Measurements from ENCODE around the gene KRT7.

Gene KRT7

GRCh38 chr12:52212701-52213563 is 20.1 kb upstream of the KRT7 start:
- no peaks in the 10 kb centered on the region for H3K9me3 Mint-ChIP-seq
- peaks cover 14% of the 10 kb centered on the region for H3K4me1 Mint-ChIP-seq
- no peak overlapping the region for H3K27ac Mint-ChIP-seq
- no peaks in the 10 kb centered on the region for H3K36me3 Mint-ChIP-seq (ENCODE audit: low read depth)
- no peak overlapping the region for H3K4me3 Mint-ChIP-seq
- TF ChIP-seq CTCF (IDR thresholded peaks at IDR 0.05; ENCODE audit: unreplicated experiment in 3 of 3) = no peak
- H3K27me3 Mint-ChIP-seq (ENCODE audit: low read depth) = peaks cover 52% of the 10 kb centered on the region

GRCh38 chr12:52213564-52214420 is 19.3 kb upstream of the KRT7 start:
- peaks cover 48% of the 10 kb centered on the region for H3K27me3 Mint-ChIP-seq (ENCODE audit: low read depth)
- H3K9me3 Mint-ChIP-seq = no peaks in the 10 kb centered on the region
- H3K4me3 Mint-ChIP-seq = no peak overlapping the region
- H3K36me3 Mint-ChIP-seq (ENCODE audit: low read depth) = no peaks in the 10 kb centered on the region
- H3K27ac Mint-ChIP-seq = peak overlapping the region in 1 of 3 experiments; percentile 40
- peak; percentile 84 to 96 (median 95) for TF ChIP-seq CTCF (IDR thresholded peaks at IDR 0.05; ENCODE audit: unreplicated experiment in 3 of 3)
- H3K4me1 Mint-ChIP-seq = peaks cover 8% of the 10 kb centered on the region

GRCh38 chr12:52214421-52214802 is 18.6 kb upstream of the KRT7 start:
- H3K27me3 Mint-ChIP-seq (ENCODE audit: low read depth) = peaks cover 41% of the 10 kb centered on the region
- peak overlapping the region in 1 of 3 experiments; percentile 40 for H3K27ac Mint-ChIP-seq
- H3K4me1 Mint-ChIP-seq = peaks cover 3% of the 10 kb centered on the region
- TF ChIP-seq CTCF (IDR thresholded peaks at IDR 0.05; ENCODE audit: unreplicated experiment in 3 of 3) = no peak
- no peak overlapping the region for H3K4me3 Mint-ChIP-seq
- H3K36me3 Mint-ChIP-seq (ENCODE audit: low read depth) = no peaks in the 10 kb centered on the region
- no peaks in the 10 kb centered on the region for H3K9me3 Mint-ChIP-seq

- Mint-ChIP-seq H3K4me1 (peaks cover 3% of the 10 kb centered on the region), H3K9me3 (no peaks in the 10 kb centered on the region), H3K36me3 (ENCODE audit: low read depth) (no peaks in the 10 kb centered on the region), H3K27ac (peak overlapping the region in 1 of 3 experiments; percentile 39), H3K4me3 (no peak overlapping the region), H3K27me3 (ENCODE audit: low read depth) (peaks cover 40% of the 10 kb centered on the region)
- no peak for TF ChIP-seq CTCF (IDR thresholded peaks at IDR 0.05; ENCODE audit: unreplicated experiment in 3 of 3)
These were observed 17.4 kb upstream of the KRT7 start for GRCh38 chr12:52215587-52216031.

GRCh38 chr12:52216100-52216499 is 16.9 kb upstream of the KRT7 start:
- H3K36me3 Mint-ChIP-seq (ENCODE audit: low read depth) = no peaks in the 10 kb centered on the region

More at GRCh38 chr12:52216100-52216499, 16.9 kb upstream of the KRT7 start:
- H3K4me1 Mint-ChIP-seq = peaks cover 3% of the 10 kb centered on the region
- H3K27me3 Mint-ChIP-seq (ENCODE audit: low read depth) = peaks cover 43% of the 10 kb centered on the region
- TF ChIP-seq CTCF (IDR thresholded peaks at IDR 0.05; ENCODE audit: unreplicated experiment in 3 of 3) = no peak
- H3K9me3 Mint-ChIP-seq = no peaks in the 10 kb centered on the region
- no peak overlapping the region for H3K4me3 Mint-ChIP-seq
- H3K27ac Mint-ChIP-seq = peak overlapping the region in 2 of 3 experiments; percentile 23 to 30
